Panc1 (cell line): ENCODE data around the gene PIK3R1. TPM values are rescaled to one million over a fixed set of nuclear protein-coding genes. Genes with fewer than 3 reads are reported as not detected.

Experiments
- ATAC-seq: fragments of 200-7000 bp; cut with Tn5 transposase; 2 replicates; pipeline ENCODE4 v1.9.1; 2020; ENCODE audit warnings: mild to moderate bottlenecking, moderate library complexity
- BruUV-seq: library from RNA; stranded (reverse); fragments of 400-500 nt; replicated peaks from 2 replicates; lab custom pipeline; 2021; lab: Mats Ljungman, UMichigan
- CTCF ChIA-PET: fragments of 300-600 bp; sonication (Branson Sonifier 250); formaldehyde crosslinking; loops from one replicate; lab custom pipeline; 2022; ENCODE audit warnings: antibody characterized with exemption; lab: Charles Lee
- POLR2A ChIA-PET: fragments of 300-600 bp; sonication (Branson Sonifier 250); formaldehyde crosslinking; loops from one replicate; lab custom pipeline; 2022; ENCODE audit warnings: antibody characterized with exemption; lab: Charles Lee
- DNase-seq: peaks from one replicate; pipeline ENCODE4 v3.0.0-alpha.2; 2010; ENCODE audit warnings: low read depth, low spot score
- H3K27ac ChIP-seq: 2 replicates; pipeline ENCODE4 v1.5.1; 2011; ENCODE audit warnings: mild to moderate bottlenecking, low read length, inconsistent platforms
- H3K27me3 ChIP-seq: fragments of 200-500 bp; sonication (Bioruptor generic); 2 replicates; pipeline ENCODE4 v1.6.0; 2014; ENCODE audit warnings: low read length, inconsistent platforms; ENCODE audit not compliant: control insufficient read depth, insufficient read depth
- H3K36me3 ChIP-seq: fragments of 200-500 bp; sonication (Bioruptor generic); 2 replicates; pipeline ENCODE4 v1.5.1; 2014; ENCODE audit warnings: inconsistent platforms, mild to moderate bottlenecking, low read length, moderate library complexity; ENCODE audit not compliant: control insufficient read depth, insufficient read depth
- H3K4me1 ChIP-seq: 2 replicates; pipeline ENCODE4 v1.5.1; 2011; ENCODE audit warnings: inconsistent platforms, mild to moderate bottlenecking, low read length, moderate library complexity; ENCODE audit not compliant: control insufficient read depth, insufficient read depth
- H3K4me3 ChIP-seq, 2 experiments: 2 replicates each; pipeline ENCODE4 v1.5.1; 2011 to 2012; ENCODE audit warnings: low read depth in 2 of 2, low read length in 2 of 2, mild to moderate bottlenecking in 2 of 2, inconsistent platforms in 1 of 2, moderate library complexity in 1 of 2
- H3K9me3 ChIP-seq: fragments of 200-500 bp; sonication (Bioruptor generic); 2 replicates; pipeline ENCODE4 v1.5.1; 2014; ENCODE audit warnings: low read depth, mild to moderate bottlenecking, inconsistent platforms, low read length, moderate library complexity; ENCODE audit not compliant: control insufficient read depth, insufficient read depth
- CTCF ChIP-seq: fragments of 450-650 bp; IDR thresholded peaks from 2 replicates; pipeline ENCODE4 v1.5.1; 2017; ENCODE audit warnings: mild to moderate bottlenecking
- POLR2AphosphoS5 ChIP-seq: IDR thresholded peaks from 2 replicates; pipeline ENCODE4 v1.6.1; 2012; ENCODE audit warnings: mild to moderate bottlenecking, low read depth, low read length, moderate library complexity
- SIN3A ChIP-seq: IDR thresholded peaks from 2 replicates; pipeline ENCODE4 v1.6.1; 2012; ENCODE audit warnings: low read depth, mild to moderate bottlenecking, low read length, moderate library complexity, borderline replicate concordance; ENCODE audit not compliant: insufficient read depth
- TCF7L2 ChIP-seq: IDR thresholded peaks from 2 replicates; pipeline ENCODE4 v1.6.1; 2011; ENCODE audit warnings: mild to moderate bottlenecking, low read depth, low read length, inconsistent platforms
- in situ Hi-C: cut with HindIII; loops from 2 replicates; pipeline ENCODE4 v1.10.0; 2016; ENCODE audit warnings: low sequenced_read_pairs, low pct_unique_long_range_greater_than_20kb
- intact Hi-C: fragments of 100-400 bp; cut with micrococcal nuclease; formaldehyde crosslinking; loops from one replicate; pipeline ENCODE4 v1.10.0; 2022; ENCODE audit not compliant: unreplicated experiment
- total RNA-seq: library from RNA; stranded (reverse); gene quantifications from one replicate; pipeline ENCODE4 v1.2.1, GENCODE V29; 2021; ENCODE audit not compliant: unreplicated experiment
- TF ChIP-seq, protein P1 (sequence below), 2 experiments: IDR thresholded peaks; 2 replicates each; pipeline ENCODE4 v1.6.1; 2011 to 2012; ENCODE audit warnings: low read depth in 2 of 2, control low read depth in 1 of 2, low read length in 1 of 2, mild to moderate bottlenecking in 1 of 2, moderate library complexity in 1 of 2; ENCODE audit not compliant: insufficient read depth in 1 of 2

The PIK3R1 gene
- total RNA-seq, 1 experiment from 2014 or later = 23.4 TPM

GRCh38 chr5:68268852-68269130 lies 53.2 kb downstream of the PIK3R1 start:
- in situ Hi-C loops = no loop called here
- Histone ChIP-seq H3K9me3 (no peaks in the 10 kb centered on the region), H3K36me3 (no peaks in the 10 kb centered on the region; the same call in 1 of the 2 replicates), H3K27ac (no peak overlapping the region), H3K27me3 (no peaks in the 10 kb centered on the region), H3K4me1 (peaks cover 2% of the 10 kb centered on the region), H3K4me3 (no peak overlapping the region)
- intact Hi-C loops = no loop called here
- ATAC-seq (no peak), DNase-seq (no peak)
- ChIA-PET CTCF (no interaction called here), POLR2A (no interaction called here)
- TF ChIP-seq, protein P1, sequence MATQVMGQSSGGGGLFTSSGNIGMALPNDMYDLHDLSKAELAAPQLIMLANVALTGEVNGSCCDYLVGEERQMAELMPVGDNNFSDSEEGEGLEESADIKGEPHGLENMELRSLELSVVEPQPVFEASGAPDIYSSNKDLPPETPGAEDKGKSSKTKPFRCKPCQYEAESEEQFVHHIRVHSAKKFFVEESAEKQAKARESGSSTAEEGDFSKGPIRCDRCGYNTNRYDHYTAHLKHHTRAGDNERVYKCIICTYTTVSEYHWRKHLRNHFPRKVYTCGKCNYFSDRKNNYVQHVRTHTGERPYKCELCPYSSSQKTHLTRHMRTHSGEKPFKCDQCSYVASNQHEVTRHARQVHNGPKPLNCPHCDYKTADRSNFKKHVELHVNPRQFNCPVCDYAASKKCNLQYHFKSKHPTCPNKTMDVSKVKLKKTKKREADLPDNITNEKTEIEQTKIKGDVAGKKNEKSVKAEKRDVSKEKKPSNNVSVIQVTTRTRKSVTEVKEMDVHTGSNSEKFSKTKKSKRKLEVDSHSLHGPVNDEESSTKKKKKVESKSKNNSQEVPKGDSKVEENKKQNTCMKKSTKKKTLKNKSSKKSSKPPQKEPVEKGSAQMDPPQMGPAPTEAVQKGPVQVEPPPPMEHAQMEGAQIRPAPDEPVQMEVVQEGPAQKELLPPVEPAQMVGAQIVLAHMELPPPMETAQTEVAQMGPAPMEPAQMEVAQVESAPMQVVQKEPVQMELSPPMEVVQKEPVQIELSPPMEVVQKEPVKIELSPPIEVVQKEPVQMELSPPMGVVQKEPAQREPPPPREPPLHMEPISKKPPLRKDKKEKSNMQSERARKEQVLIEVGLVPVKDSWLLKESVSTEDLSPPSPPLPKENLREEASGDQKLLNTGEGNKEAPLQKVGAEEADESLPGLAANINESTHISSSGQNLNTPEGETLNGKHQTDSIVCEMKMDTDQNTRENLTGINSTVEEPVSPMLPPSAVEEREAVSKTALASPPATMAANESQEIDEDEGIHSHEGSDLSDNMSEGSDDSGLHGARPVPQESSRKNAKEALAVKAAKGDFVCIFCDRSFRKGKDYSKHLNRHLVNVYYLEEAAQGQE (IDR thresholded peaks at IDR 0.05; ENCODE audit: insufficient read depth in 1 of 2, low read depth in 2 of 2, low read length in 1 of 2) = no peak
- TF ChIP-seq TCF7L2 = no peak
- BruUV-seq = no TSS peak

- CTCF ChIA-PET = no interaction called here
- intact Hi-C loops = no loop called here
- no peak for ATAC-seq
- POLR2A ChIA-PET = no interaction called here
- Histone ChIP-seq H3K36me3 (peaks cover 2% of the 10 kb centered on the region; the same call in 1 of the 2 replicates), H3K27me3 (no peaks in the 10 kb centered on the region), H3K4me3 (no peak overlapping the region), H3K4me1 (peaks cover 2% of the 10 kb centered on the region), H3K9me3 (no peaks in the 10 kb centered on the region), H3K27ac (no peak overlapping the region)
- BruUV-seq = no TSS peak
- in situ Hi-C loops = no loop called here
- TF ChIP-seq SIN3A = no peak
- TF ChIP-seq, protein P1 (IDR thresholded peaks at IDR 0.05; ENCODE audit: insufficient read depth in 1 of 2, low read depth in 2 of 2, low read length in 1 of 2) = no peak
- TF ChIP-seq POLR2AphosphoS5 = no peak
- no peak for TF ChIP-seq TCF7L2
- TF ChIP-seq CTCF = no peak
- DNase-seq = no peak
Measured at GRCh38 chr5:68269820-68270219, 54.3 kb downstream of the PIK3R1 start.
